B cell (primary cell): Measurements from ENCODE around the gene ATXN1. TPM values are rescaled to one million over a fixed set of nuclear protein-coding genes. Genes with fewer than 3 reads are reported as not detected.

Experiments used
- ATAC-seq: fragments of 200-7000 bp; cut with Tn5 transposase; one replicate; pipeline ENCODE4 v1.10.0; 2021; ENCODE audit warnings: low read depth, mild to moderate bottlenecking, moderate number of reproducible peaks, moderate library complexity
- CTCF ChIA-PET: fragments of 350-600 bp; sonication (Branson Sonifier 250); formaldehyde crosslinking; loops from one replicate; lab custom pipeline; 2021; ENCODE audit warnings: antibody characterized with exemption, inconsistent platforms; lab: Charles Lee
- POLR2A ChIA-PET: fragments of 350-600 bp; sonication (Branson Sonifier 250); formaldehyde crosslinking; loops from one replicate; lab custom pipeline; 2021; ENCODE audit warnings: antibody characterized with exemption; lab: Charles Lee
- DNase-seq: peaks from one replicate; pipeline ENCODE4 v3.0.0; 2013
- H2AFZ ChIP-seq: 2 replicates; pipeline ENCODE4 v1.6.1; 2012; ENCODE audit warnings: mild to moderate bottlenecking, low read depth, low read length; ENCODE audit not compliant: insufficient read depth, poor library complexity, severe bottlenecking
- H3K27ac ChIP-seq, 2 donors: 1 replicate in 1 of 2; 2 replicates in 1 of 2; pipeline ENCODE4 v1.5.1; 2012 to 2013; ENCODE audit warnings: low read length in 2 of 2, mild to moderate bottlenecking in 2 of 2, moderate library complexity in 1 of 2
- H3K27me3 ChIP-seq, 4 experiments: fragments of 200-600 bp in 1 of 4; sonication (generic) in 1 of 4; replicated peaks in 1 of 4; 1 replicate in 2 of 4; 2 replicates in 2 of 4; pipeline versions ENCODE4 v1.6.1 to v1.7.0; 2013 to 2016; ENCODE audit warnings: low read length in 3 of 4, mild to moderate bottlenecking in 2 of 4, mixed read lengths in 1 of 4, moderate library complexity in 1 of 4; ENCODE audit not compliant: insufficient read depth in 4 of 4, control insufficient read depth in 3 of 4; ENCODE audit errors: control extremely low read depth in 1 of 4
- H3K36me3 ChIP-seq, 2 experiments: replicated peaks in 1 of 2; 1 replicate in 1 of 2; 2 replicates in 1 of 2; pipeline versions ENCODE4 v1.6.1 to v1.7.1; 2013; ENCODE audit warnings: low read length in 1 of 2; ENCODE audit not compliant: insufficient read depth in 2 of 2, control insufficient read depth in 1 of 2; ENCODE audit errors: control extremely low read depth in 1 of 2, extremely low read depth in 1 of 2
- H3K4me1 ChIP-seq, 2 donors: fragments of 200-600 bp in 1 of 2; sonication (generic) in 1 of 2; 1 replicate in 1 of 2; 2 replicates in 1 of 2; pipeline versions ENCODE4 v1.5.1 to v1.6.1; 2013 to 2017; ENCODE audit warnings: low read length in 2 of 2; ENCODE audit not compliant: control insufficient read depth in 2 of 2, insufficient read depth in 2 of 2
- H3K4me2 ChIP-seq: replicated peaks from 2 replicates; pipeline ENCODE3; 2012; ENCODE audit warnings: mild to moderate bottlenecking, low read depth, low read length; ENCODE audit not compliant: poor library complexity, severe bottlenecking
- H3K4me3 ChIP-seq, 5 experiments: fragments of 200-600 bp in 1 of 5; sonication (generic) in 1 of 5; 1 replicate in 3 of 5; 2 replicates in 2 of 5; pipeline versions ENCODE4 v1.5.1 to v1.7.0; 2011 to 2016; ENCODE audit warnings: low read length in 4 of 5, mild to moderate bottlenecking in 4 of 5, low read depth in 2 of 5, control low read depth in 1 of 5, moderate library complexity in 1 of 5; ENCODE audit not compliant: insufficient read depth in 1 of 5; ENCODE audit errors: control extremely low read depth in 1 of 5, extremely low read depth in 1 of 5
- H3K79me2 ChIP-seq: fragments of 200-600 bp; sonication (generic); one replicate; pipeline ENCODE4 v1.6.0; 2016; ENCODE audit warnings: low read length; ENCODE audit not compliant: control insufficient read depth, insufficient read depth
- H3K9ac ChIP-seq: fragments of 200-600 bp; sonication (generic); 2 replicates; pipeline ENCODE4 v1.6.1; 2017; ENCODE audit warnings: mild to moderate bottlenecking, low read length, moderate library complexity
- H3K9me3 ChIP-seq, 3 donors: one replicate each; pipeline versions ENCODE4 v1.6.1 to v1.7.1; 2013; ENCODE audit warnings: low read length in 2 of 3; ENCODE audit not compliant: control insufficient read depth in 2 of 3, insufficient read depth in 1 of 3; ENCODE audit errors: control extremely low read depth in 1 of 3
- H4K20me1 ChIP-seq: 2 replicates; pipeline ENCODE4 v1.6.0; 2012; ENCODE audit warnings: mild to moderate bottlenecking, low read length; ENCODE audit not compliant: insufficient read depth, control insufficient read depth, poor library complexity, severe bottlenecking
- H3K27ac Mint-ChIP-seq: one replicate; pipeline ENCODE4 v1.8.0; 2021; ENCODE audit warnings: mixed read lengths
- H3K27me3 Mint-ChIP-seq: one replicate; pipeline ENCODE4 v1.8.0; 2021; ENCODE audit warnings: mixed read lengths
- H3K4me1 Mint-ChIP-seq: one replicate; pipeline ENCODE4 v1.8.0; 2021; ENCODE audit warnings: mixed read lengths
- H3K4me3 Mint-ChIP-seq: one replicate; pipeline ENCODE4 v1.8.0; 2021; ENCODE audit warnings: mixed read lengths
- H3K9me3 Mint-ChIP-seq: one replicate; pipeline ENCODE4 v1.8.0; 2022; ENCODE audit warnings: mixed read lengths; ENCODE audit not compliant: insufficient read depth
- EZH2 ChIP-seq: IDR thresholded peaks from 2 replicates; pipeline ENCODE4 v1.6.1; 2012; ENCODE audit warnings: borderline replicate concordance, low read depth, mild to moderate bottlenecking, moderate library complexity, low read length; ENCODE audit not compliant: insufficient read depth, poor library complexity, severe bottlenecking
- WGBS: methylation state at CpG from one replicate; pipeline ENCODE4 v1.1.5; 2013; ENCODE audit warnings: missing lambda C conversion rate; ENCODE audit not compliant: insufficient coverage; 5-methylcytosine and 5-hydroxymethylcytosine counted together
- intact Hi-C: fragments of 100-400 bp; cut with micrococcal nuclease; formaldehyde crosslinking; loops from one replicate; pipeline ENCODE4 v1.10.0; 2022
- polyA plus RNA-seq: library from polyadenylated mRNA; depleted of rRNA; stranded (reverse); fragments of >200 nt; gene quantifications from 2 replicates; pipeline ENCODE4 v1.2.3, GENCODE V29; 2012
- total RNA-seq, 2 donors: library from RNA; stranded (reverse); fragments of 120-200 nt in 1 of 2; gene quantifications; 1 replicate in 1 of 2; 2 replicates in 1 of 2; pipeline versions ENCODE4 v1.2.3 to v1.2.4, GENCODE V29; 2013 to 2022
- TF ChIP-seq, protein P1 (sequence below): fragments of 200-600 bp; IDR thresholded peaks from one replicate; pipeline ENCODE4 v1.8.0; 2022; ENCODE audit warnings: antibody characterized with exemption, mild to moderate bottlenecking

ATXN1 gene
- total and polyA plus RNA-seq, 2 donors (not counting 1 experiment from before 2014, with no cell fraction given), result 5.7 to 63.8 TPM

GRCh38 chr6:16671302-16672289 lies 89.7 kb downstream of the ATXN1 start:
- H3K4me1 Mint-ChIP-seq, result peaks cover 24% of the 10 kb centered on the region
- H3K27me3 Mint-ChIP-seq, result no peaks in the 10 kb centered on the region
- H3K27ac Mint-ChIP-seq, result no peak overlapping the region
- Histone ChIP-seq H2AFZ (no peak overlapping the region), H3K9me3 (no peaks in the 10 kb centered on the region), H3K79me2 (no peaks in the 10 kb centered on the region), H3K4me3 (no peak overlapping the region), H3K27ac (no peak overlapping the region), H3K4me2 (no peak overlapping the region), H3K36me3 (no peaks in the 10 kb centered on the region), H3K27me3 (no peaks in the 10 kb centered on the region), H3K9ac (no peak overlapping the region), H4K20me1 (no peaks in the 10 kb centered on the region), H3K4me1 (peaks cover 0 to 16% of the 10 kb centered on the region in 2 donors)
- ChIA-PET CTCF (no interaction called here), POLR2A (interaction anchor here (0.6 kb wide), 1 partner anchor 88 kb away, joined by 3 read pairs; no protein-coding TSS in a partner anchor)
- H3K4me3 Mint-ChIP-seq, result no peak overlapping the region
- WGBS, result 71% methylated on average over 1 of the region's 6 CpGs
- TF ChIP-seq, protein P1, sequence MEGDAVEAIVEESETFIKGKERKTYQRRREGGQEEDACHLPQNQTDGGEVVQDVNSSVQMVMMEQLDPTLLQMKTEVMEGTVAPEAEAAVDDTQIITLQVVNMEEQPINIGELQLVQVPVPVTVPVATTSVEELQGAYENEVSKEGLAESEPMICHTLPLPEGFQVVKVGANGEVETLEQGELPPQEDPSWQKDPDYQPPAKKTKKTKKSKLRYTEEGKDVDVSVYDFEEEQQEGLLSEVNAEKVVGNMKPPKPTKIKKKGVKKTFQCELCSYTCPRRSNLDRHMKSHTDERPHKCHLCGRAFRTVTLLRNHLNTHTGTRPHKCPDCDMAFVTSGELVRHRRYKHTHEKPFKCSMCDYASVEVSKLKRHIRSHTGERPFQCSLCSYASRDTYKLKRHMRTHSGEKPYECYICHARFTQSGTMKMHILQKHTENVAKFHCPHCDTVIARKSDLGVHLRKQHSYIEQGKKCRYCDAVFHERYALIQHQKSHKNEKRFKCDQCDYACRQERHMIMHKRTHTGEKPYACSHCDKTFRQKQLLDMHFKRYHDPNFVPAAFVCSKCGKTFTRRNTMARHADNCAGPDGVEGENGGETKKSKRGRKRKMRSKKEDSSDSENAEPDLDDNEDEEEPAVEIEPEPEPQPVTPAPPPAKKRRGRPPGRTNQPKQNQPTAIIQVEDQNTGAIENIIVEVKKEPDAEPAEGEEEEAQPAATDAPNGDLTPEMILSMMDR, result no peak
- no peak for TF ChIP-seq EZH2
- DNase-seq, result no peak
- intact Hi-C loops, result no loop called here
- no peaks in the 10 kb centered on the region for H3K9me3 Mint-ChIP-seq
- no peak for ATAC-seq

DNA sequence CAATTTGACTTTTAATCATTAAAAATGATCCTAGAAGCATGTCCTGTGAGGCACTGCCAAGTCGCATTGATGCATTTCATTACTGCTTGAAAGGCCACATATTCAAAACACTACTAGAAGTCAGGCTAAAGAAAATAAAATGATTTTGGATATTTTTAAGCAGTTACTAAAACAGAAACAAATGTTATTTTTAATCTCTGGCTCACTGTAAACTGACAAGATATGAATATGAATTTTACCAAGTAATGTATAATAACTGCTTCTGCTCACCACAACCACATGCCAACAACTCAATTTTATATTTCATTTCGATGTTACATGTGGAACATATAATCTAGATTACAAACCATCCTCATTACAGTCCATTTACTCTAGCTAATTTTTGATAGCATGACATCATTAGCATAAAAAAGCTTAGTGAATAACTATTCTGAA lies 90.6 kb downstream of the ATXN1 start:
- no peaks in the 10 kb centered on the region for H3K79me2 ChIP-seq
- TF ChIP-seq, protein P1, result no peak
- TF ChIP-seq EZH2, result no peak
- H2AFZ ChIP-seq, result no peak overlapping the region
- CTCF ChIA-PET, result no interaction called here
- H3K4me1 Mint-ChIP-seq, result peaks cover 24% of the 10 kb centered on the region
- no CpG with 5 or more reads among the region's 2 CpGs for WGBS
- no peak overlapping the region for H3K27ac ChIP-seq
- H3K4me1 ChIP-seq, result peaks cover 0 to 16% of the 10 kb centered on the region in 2 donors
- no peak for ATAC-seq
- H3K4me3 Mint-ChIP-seq, result no peak overlapping the region
- no peak overlapping the region for H3K4me3 ChIP-seq
- no peaks in the 10 kb centered on the region for H3K9me3 Mint-ChIP-seq
- H3K27ac Mint-ChIP-seq, result no peak overlapping the region
- no peak overlapping the region for H3K9ac ChIP-seq
- no peaks in the 10 kb centered on the region for H3K27me3 ChIP-seq
- H3K4me2 ChIP-seq, result no peak overlapping the region
- intact Hi-C loops, result no loop called here
- POLR2A ChIA-PET, result no interaction called here
- no peaks in the 10 kb centered on the region for H3K36me3 ChIP-seq
- H4K20me1 ChIP-seq, result no peaks in the 10 kb centered on the region
- no peak for DNase-seq
- H3K27me3 Mint-ChIP-seq, result no peaks in the 10 kb centered on the region
- no peaks in the 10 kb centered on the region for H3K9me3 ChIP-seq
